GM21576 (cell line): ENCODE results near the gene DCHS2.
A peak's percentile ranks its signal among the peaks of the same experiment; 100 is the strongest.

Experiments
- ATAC-seq: cut with Tn5 transposase; IDR thresholded peaks from one replicate; pipeline ENCODE4 v1.9.1; 2021; ENCODE audit warnings: mild to moderate bottlenecking, moderate library complexity; ENCODE audit not compliant: unreplicated experiment

DCHS2 gene

DNA sequence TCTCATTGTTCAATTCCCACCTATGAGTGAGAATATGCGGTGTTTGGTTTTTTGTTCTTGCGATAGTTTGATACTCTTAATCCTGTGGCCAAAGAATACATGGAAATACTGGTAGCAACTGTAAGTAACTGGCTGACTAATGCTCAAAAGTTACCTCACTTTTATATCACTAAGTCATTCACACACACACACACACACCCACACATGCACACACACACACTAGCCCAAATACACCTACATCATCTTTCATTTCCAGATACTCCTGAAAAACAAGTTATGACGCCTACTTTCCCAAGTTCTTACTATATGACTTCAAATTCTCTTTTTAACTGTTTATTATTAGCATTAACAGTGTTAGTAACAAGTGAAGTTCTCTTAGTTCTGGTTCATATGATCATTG is 101.3 kb downstream of the DCHS2 start:
- no peak for ATAC-seq

DNA sequence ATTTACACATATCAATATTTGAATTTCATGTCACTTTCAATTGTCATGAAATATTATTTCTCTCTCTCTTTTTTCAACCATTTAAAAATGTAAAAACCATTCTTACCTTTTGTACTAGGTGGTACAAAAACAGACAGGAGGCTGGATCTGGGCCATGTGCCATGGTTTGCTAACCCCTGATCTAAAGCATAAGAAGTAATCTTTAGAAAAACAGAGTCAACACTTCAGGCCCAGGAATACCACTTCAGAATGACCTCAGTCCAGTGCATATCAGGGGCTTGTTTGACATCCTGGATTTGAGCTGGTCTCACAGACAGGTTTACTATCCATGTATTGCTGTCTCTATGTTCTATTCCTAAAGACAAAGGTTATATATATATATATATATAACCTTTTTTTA is 102.5 kb downstream of the DCHS2 start:
- no peak for ATAC-seq

GRCh38 chr4:154384012-154384411 is 107.6 kb downstream of the DCHS2 start:
- no peak for ATAC-seq

GRCh38 chr4:154376486-154376885 is 115.1 kb downstream of the DCHS2 start:
- ATAC-seq: no peak

DNA sequence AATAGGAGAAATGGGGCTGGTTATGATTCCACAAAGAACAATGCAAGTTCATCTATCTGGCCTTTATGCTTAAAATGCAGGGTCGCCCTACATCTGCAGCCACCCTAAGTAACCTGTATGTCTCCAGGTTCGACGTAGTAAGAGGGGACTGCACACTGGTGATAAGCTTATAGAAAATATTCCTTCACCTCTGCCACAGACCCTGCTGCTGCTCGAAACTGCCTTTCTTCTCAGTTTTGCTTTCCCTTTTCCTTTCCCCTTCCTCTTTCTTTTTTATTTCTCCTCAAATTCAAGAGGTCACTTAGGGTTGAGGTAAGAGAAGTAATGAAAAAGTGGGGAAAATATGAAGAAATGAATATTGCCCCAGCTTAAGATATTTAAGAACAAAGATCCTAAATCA is 123.5 kb downstream of the DCHS2 start:
- peak; percentile 72 for ATAC-seq

DNA sequence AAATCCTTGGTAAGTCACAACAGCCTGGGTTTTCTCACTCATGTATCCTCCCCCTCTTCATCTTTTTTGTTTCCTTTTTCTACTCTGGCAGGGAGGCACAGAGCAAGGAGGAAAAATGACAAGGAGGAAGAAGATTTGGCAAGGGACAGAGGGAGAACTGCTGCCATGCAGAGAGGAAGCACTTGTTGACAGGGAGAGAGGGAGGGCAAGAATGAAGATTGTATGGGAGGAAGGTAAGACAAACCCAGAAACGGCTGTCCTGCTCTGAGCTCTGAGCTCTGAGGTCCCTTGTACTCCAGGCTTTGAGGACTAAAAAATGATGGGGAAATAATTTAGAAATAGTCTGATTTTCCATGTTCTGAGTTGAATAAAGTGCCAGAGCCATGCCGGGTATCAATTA is 123.9 kb downstream of the DCHS2 start:
- peak; percentile 35 for ATAC-seq

GRCh38 chr4:154366956-154367355 is 124.6 kb downstream of the DCHS2 start:
- no peak for ATAC-seq

GRCh38 chr4:154364066-154364845 is 127.3 kb downstream of the DCHS2 start:
- no peak for ATAC-seq

- peak; percentile 74 for ATAC-seq
Observed at GRCh38 chr4:154361450-154361849, 130.1 kb downstream of the DCHS2 start.

DNA sequence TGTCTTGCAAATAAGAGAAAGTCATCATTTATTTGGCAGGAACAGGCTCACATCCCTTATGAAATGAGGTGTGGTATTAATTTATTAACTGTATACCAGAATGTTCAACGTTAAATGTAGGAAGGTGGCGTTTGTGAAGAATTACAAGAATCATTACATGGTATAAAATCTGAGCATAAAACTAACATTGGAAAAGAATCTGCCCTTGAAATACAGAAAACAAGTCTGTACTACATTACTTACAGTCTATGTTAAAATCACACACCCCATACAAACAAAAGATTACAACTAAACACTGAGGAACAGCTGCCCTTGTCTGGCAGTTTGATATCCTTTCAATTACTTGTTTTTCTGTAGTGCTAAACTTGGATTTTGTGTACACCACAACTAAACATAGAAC is 131.1 kb downstream of the DCHS2 start:
- ATAC-seq: no peak

DNA sequence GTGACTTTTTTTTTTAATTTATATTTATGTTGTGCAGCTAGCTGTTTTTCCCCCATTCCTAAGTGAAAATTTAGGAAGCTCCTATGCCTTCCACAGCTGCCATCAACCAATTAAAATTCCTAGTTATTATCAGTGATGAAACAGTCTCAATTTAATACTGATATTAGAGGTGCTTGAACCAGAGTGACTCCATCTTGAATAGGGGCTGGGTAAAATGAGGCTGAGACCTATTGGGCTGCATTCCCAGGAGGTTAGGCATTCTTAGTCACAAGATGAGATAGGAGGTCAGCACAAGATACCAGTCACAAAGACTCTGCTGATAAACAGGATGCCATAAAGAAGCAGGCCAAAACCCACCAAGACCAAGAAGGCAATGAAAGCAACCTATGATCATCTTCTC is 136.7 kb downstream of the DCHS2 start:
- ATAC-seq: no peak

DNA sequence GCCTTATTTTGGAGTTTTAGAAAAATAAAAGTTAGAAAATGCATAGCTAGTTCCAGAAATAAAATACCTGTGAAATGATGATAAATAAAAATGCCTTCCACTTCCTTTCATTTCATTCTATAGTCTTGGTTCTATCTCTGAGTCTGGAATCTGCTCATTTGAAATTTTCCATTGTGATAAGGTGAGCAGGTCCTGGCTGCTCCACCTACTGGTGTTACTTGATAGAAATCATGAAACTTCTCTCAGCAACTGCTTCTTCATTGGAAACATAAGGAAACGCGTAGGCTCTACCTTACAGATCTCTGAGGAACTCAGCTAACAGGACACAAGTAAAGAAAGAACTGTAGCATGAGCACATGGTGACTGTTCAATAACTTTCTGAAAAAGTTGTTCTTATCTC is 141.8 kb downstream of the DCHS2 start:
- ATAC-seq: no peak

DNA sequence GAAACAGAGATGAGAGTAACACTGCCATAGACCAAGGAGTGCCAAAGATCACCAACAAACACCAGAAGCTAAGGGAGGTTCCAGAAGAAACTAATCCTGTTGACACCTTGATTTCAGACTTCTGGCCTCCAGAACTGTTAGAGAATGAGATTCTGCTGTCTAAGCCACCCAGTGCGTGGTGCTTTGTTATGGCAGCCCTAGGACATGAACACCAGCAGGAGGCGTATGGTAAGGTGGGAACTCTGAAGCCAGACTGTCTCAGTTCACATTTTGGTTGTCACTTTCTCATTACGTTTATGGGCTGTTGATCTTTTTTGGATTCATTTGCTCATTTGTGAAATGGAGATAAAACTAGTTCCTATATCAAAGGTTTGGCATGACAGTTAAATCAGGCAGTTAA is 142.9 kb downstream of the DCHS2 start:
- no peak for ATAC-seq

GRCh38 chr4:154345359-154345758 is 146.2 kb downstream of the DCHS2 start:
- ATAC-seq: no peak

GRCh38 chr4:154344686-154345085 is 146.9 kb downstream of the DCHS2 start:
- peak; percentile 72 for ATAC-seq

DNA sequence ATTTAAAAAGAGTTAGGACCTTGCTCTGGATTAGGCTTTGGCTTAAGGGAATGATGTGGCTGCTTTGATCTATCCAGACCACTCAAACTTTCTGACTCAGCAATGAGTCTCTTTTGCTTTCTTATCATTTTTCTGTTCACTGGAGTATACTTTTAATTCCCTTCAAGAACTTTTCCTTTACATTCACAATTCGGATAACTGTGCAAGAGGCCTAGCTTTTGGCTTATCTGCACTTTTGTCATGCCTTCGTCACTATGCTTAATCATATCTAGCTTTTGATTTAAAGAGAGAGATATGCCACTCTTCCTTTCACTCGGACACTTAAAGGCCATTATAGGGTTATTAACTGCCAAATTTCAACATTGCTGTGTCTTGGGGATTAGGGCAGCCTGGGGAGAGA is 147.9 kb downstream of the DCHS2 start:
- ATAC-seq: no peak

DNA sequence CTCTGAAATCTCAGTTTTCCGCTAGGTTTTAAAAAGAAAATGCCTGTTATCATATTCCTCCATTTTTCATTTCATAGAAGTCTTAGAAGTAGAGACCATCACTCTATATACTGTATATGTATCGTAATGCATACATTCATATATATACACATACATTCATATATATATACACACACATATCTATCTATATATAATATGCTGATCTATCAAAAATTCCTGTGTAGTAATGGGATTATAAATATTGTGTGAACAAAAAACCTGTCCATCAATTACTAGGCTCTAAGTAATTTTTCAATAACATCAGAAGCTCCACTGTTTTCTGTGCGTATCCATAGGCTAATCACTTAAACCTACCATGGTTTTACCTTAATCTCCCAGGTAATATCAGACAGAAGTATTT is 150.2 kb downstream of the DCHS2 start:
- no peak for ATAC-seq

DNA sequence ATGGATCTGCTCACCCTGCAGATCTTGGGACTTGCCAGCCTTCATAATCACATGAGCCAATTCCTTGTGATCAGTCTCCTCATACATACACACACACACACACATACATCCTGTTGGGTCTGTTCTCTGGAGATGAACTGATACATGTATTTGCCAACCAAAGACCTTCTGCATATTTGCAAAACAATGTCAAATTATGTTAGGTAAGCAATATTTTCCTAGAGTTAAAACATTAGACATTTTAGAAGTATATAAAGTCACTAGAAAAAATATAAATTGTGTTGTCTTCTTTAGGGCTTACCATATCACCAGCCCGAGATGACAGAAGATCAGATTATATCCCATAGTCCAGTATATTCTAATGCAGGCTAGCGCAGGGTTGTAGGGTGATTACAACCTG is 156.0 kb downstream of the DCHS2 start:
- ATAC-seq: no peak

DNA sequence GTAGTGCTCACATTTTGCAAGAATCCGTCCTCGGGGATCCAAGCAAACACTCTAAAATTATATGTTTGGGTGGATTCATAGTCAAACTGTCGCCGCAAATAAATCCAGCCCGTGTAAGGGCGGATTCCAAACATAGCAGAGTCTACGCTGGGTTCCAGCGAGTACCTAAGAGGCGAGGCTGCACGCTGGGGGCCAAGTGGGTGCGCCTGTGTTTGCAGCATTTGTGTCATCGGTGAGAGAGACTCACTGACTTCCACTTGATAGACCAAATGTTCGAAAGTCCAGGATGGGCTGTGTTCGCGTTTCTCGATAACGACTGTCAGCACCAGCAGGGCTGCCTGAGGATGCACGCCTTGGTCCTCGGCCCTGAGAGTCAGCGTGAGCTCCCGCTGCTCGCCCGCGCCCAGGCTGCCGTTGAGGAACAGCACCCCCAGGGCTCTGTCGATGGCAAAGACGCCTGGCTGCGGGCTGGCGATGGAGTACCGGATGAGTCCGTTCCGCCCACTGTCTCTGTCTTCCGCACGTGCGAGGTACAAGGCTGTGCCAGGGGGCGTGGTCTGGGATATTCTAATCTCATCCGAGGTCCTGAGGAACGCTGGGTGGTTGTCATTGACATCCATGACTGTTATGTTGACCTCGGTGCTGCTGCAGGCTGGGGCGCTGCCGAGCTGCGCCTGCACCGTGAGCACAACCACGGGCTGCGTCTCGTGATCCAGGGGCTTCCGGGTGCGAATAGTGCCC is 158.7 kb downstream of the DCHS2 start:
- ATAC-seq: peak; percentile 86

DNA sequence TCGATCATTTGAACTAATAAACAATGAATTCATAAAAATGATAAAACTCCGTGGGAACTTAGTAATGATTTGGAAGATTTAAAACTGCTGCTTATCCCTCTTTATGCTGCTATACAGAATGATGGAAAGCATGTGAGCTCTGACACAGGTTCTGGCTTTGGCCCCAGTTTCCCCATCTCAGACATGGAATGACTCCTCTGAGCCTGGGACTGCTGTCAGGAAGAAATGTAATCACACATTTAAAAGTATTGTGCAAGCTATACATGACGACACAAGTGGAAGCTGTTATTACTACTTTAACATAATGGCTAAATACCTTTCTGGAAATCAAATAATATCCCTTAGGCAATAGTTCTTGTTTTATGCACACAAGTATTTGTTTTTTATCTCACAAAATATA is 161.7 kb downstream of the DCHS2 start:
- ATAC-seq: no peak

- no peak for ATAC-seq
Observed at GRCh38 chr4:154329268-154329868, 162.2 kb downstream of the DCHS2 start.

GRCh38 chr4:154328030-154328429 is 163.6 kb downstream of the DCHS2 start:
- ATAC-seq: no peak
